Prostate gland (tissue), 2 donors: Measurements from ENCODE around the gene BLOC1S1.

ENCODE experiments used
- CTCF ChIP-seq, 4 experiments: fragments of 200-600 bp in 2 of 4; fragments of 450-650 bp in 2 of 4; sonication (generic) in 2 of 4; IDR thresholded peaks; 1 replicate in 3 of 4; 2 replicates in 1 of 4; pipeline ENCODE4 v1.5.1; 2016 to 2019; ENCODE audit warnings: antibody characterized with exemption in 4 of 4, mild to moderate bottlenecking in 2 of 4, moderate library complexity in 2 of 4
- POLR2A ChIP-seq: fragments of 450-650 bp; IDR thresholded peaks from one replicate; pipeline ENCODE4 v1.6.1; 2016; ENCODE audit warnings: antibody characterized with exemption, mild to moderate bottlenecking
- POLR2AphosphoS5 ChIP-seq: sonication (generic); formaldehyde crosslinking; IDR thresholded peaks from one replicate; pipeline ENCODE4 v1.6.1; 2017; ENCODE audit warnings: antibody characterized with exemption

GRCh38 chr12:55685671-55686070 is 30.2 kb upstream of the BLOC1S1 start:
- no peak for TF ChIP-seq CTCF (IDR thresholded peaks at IDR 0.05)
- no peak for TF ChIP-seq POLR2A
- TF ChIP-seq POLR2AphosphoS5 = no peak
